K562 (cell line): ENCODE data around the gene CTNNBL1. TPM values are rescaled to one million over a fixed set of nuclear protein-coding genes. Genes with fewer than 3 reads are reported as not detected.

Experiments used
- ATAC-seq: fragments of 200-7000 bp; cut with Tn5 transposase; 3 replicates; pipeline ENCODE4 v1.9.1; 2020; ENCODE audit warnings: moderate library complexity
- BruUV-seq: library from RNA; stranded (reverse); fragments of 400-500 nt; replicated peaks from 2 replicates; lab custom pipeline; 2021; lab: Mats Ljungman, UMichigan
- CTCF ChIA-PET: fragments of 300-600 bp; formaldehyde crosslinking; extraction: SDS; loops from one replicate; lab custom pipeline; 2021; ENCODE audit warnings: low intra/inter-chr PET ratio; lab: Yijun Ruan, JAX
- POLR2A ChIA-PET: fragments of 300-600, 350-650 bp; sonication (Branson Sonifier 250); formaldehyde crosslinking; extraction: SDS; loops from one replicate; lab custom pipeline; 2021; ENCODE audit warnings: antibody characterized with exemption, inconsistent platforms; lab: Yijun Ruan, JAX
- DNase-seq, 4 experiments: peaks; one replicate each; pipeline versions ENCODE4 v3.0.0 to v3.0.0-alpha.2; 2011 to 2018; ENCODE audit warnings: low spot score in 3 of 4, mixed read lengths in 3 of 4; ENCODE audit errors: extremely low read depth in 1 of 4
- FAIRE-seq: peaks from 2 replicates; lab custom pipeline; 2011; peaks lifted over from hg19 to GRCh38; lab: Jason Lieb, UNC
- H2AFZ ChIP-seq: 2 replicates; pipeline ENCODE4 v1.6.0; 2011; ENCODE audit warnings: low read depth, low read length, control low read depth, inconsistent platforms
- H3K27ac ChIP-seq: fragments of 200-600 bp; 3 replicates; pipeline ENCODE4 v1.8.0; 2011; ENCODE audit warnings: low read depth, mild to moderate bottlenecking, control low read depth, inconsistent platforms, low read length, moderate library complexity, mixed read lengths; ENCODE audit errors: extremely low read depth
- H3K27me3 ChIP-seq, 2 experiments: fragments of 300-600 bp in 1 of 2; 2 replicates in 1 of 2; 3 replicates in 1 of 2; pipeline versions ENCODE4 v1.6.0 to v1.8.0; 2011; ENCODE audit warnings: inconsistent platforms in 2 of 2, low read length in 2 of 2, mild to moderate bottlenecking in 1 of 2, mixed read lengths in 1 of 2, moderate library complexity in 1 of 2; ENCODE audit not compliant: control insufficient read depth in 2 of 2, insufficient read depth in 2 of 2
- H3K36me3 ChIP-seq: fragments of 300-600 bp; 3 replicates; pipeline ENCODE4 v1.8.0; 2011; ENCODE audit warnings: mild to moderate bottlenecking, low read length, inconsistent platforms; ENCODE audit not compliant: control insufficient read depth, insufficient read depth
- H3K4me1 ChIP-seq, 2 experiments: fragments of 200-600 bp in 1 of 2; replicated peaks in 1 of 2; 2 replicates in 1 of 2; 3 replicates in 1 of 2; pipeline versions ENCODE4 v1.5.1 to v1.8.0; 2011; ENCODE audit warnings: inconsistent platforms in 2 of 2, low read length in 2 of 2, mild to moderate bottlenecking in 1 of 2, mixed read lengths in 1 of 2, moderate library complexity in 1 of 2; ENCODE audit not compliant: control insufficient read depth in 2 of 2, insufficient read depth in 2 of 2
- H3K4me2 ChIP-seq: 2 replicates; pipeline ENCODE4 v1.6.1; 2011; ENCODE audit warnings: low read length, control low read depth, inconsistent platforms, mixed read lengths; ENCODE audit not compliant: insufficient read depth
- H3K4me3 ChIP-seq: fragments of 200-600 bp; sonication (generic), shearing (Covaris generic); 2 replicates; pipeline ENCODE4 v1.5.1; 2016; ENCODE audit warnings: control low read depth, inconsistent platforms
- H3K79me2 ChIP-seq: fragments of 200-600 bp; 3 replicates; pipeline ENCODE4 v1.8.0; 2011; ENCODE audit warnings: low read length, inconsistent platforms; ENCODE audit not compliant: control insufficient read depth, insufficient read depth
- H3K9ac ChIP-seq, 2 experiments: 2 replicates each; pipeline versions ENCODE4 v1.6.0 to v1.6.1; 2011; ENCODE audit warnings: low read depth in 2 of 2, low read length in 2 of 2, control low read depth in 1 of 2, inconsistent platforms in 1 of 2, mild to moderate bottlenecking in 1 of 2, mixed read lengths in 1 of 2; ENCODE audit not compliant: insufficient read depth in 1 of 2
- H3K9me1 ChIP-seq: one replicate; pipeline ENCODE4 v1.6.0; 2011; ENCODE audit warnings: inconsistent platforms, mild to moderate bottlenecking, low read length, moderate library complexity; ENCODE audit not compliant: control insufficient read depth, insufficient read depth
- H3K9me3 ChIP-seq: replicated peaks from 2 replicates; pipeline ENCODE4 v1.5.1; 2011; ENCODE audit warnings: low read depth, low read length, inconsistent platforms; ENCODE audit not compliant: control insufficient read depth, insufficient read depth
- H4K20me1 ChIP-seq: replicated peaks from 2 replicates; pipeline ENCODE4 v1.6.1; 2011; ENCODE audit warnings: low read length, inconsistent platforms, mixed read lengths; ENCODE audit not compliant: control insufficient read depth, insufficient read depth
- CBX5 ChIP-seq: IDR thresholded peaks from 2 replicates; pipeline ENCODE4 v1.6.1; 2014; ENCODE audit warnings: low read depth, borderline replicate concordance
- CHCHD3 ChIP-seq: fragments of 250-450 bp; sonication (Bioruptor Pico); IDR thresholded peaks from 2 replicates; pipeline ENCODE4 v2.1.2; 2022; ENCODE audit warnings: mild to moderate bottlenecking
- HIVEP1 ChIP-seq: fragments of 250-450 bp; sonication (Bioruptor Pico); IDR thresholded peaks from 2 replicates; pipeline ENCODE4 v1.4.0; 2020; ENCODE audit warnings: mild to moderate bottlenecking
- HNRNPUL1 ChIP-seq: fragments of 200-400 bp; formaldehyde crosslinking; IDR thresholded peaks from 2 replicates; pipeline ENCODE4 v1.6.1; 2017; ENCODE audit warnings: low read length
- NCOA1 ChIP-seq: fragments of 450-650 bp; IDR thresholded peaks from 2 replicates; pipeline ENCODE4 v1.6.1; 2016; ENCODE audit warnings: low read depth
- NEUROD1 ChIP-seq: fragments of 150-350 bp; IDR thresholded peaks from 2 replicates; pipeline ENCODE4 v1.6.1; 2014; ENCODE audit warnings: borderline replicate concordance, low read length, low read depth; ENCODE audit not compliant: partially characterized antibody
- NFE2 ChIP-seq: IDR thresholded peaks from 2 replicates; pipeline ENCODE4 v1.6.1; 2014; ENCODE audit warnings: antibody characterized with exemption, low read depth
- SAP30 ChIP-seq: fragments of 200-600 bp; sonication (generic); IDR thresholded peaks from 2 replicates; pipeline ENCODE4 v1.6.1; 2012; ENCODE audit warnings: borderline replicate concordance, low read depth, mild to moderate bottlenecking, moderate library complexity, low read length, control low read depth, inconsistent platforms; ENCODE audit not compliant: insufficient read depth, poor library complexity, severe bottlenecking
- TCFL5 ChIP-seq: fragments of 250-450 bp; sonication (Bioruptor Pico); conservative IDR thresholded peaks from 2 replicates; pipeline ENCODE4 v1.6.1; 2021; ENCODE audit warnings: mild to moderate bottlenecking, moderate library complexity, matching md5 sums
- ZNF699 ChIP-seq: fragments of 250-450 bp; sonication (Bioruptor Pico); IDR thresholded peaks from 2 replicates; pipeline ENCODE4 v1.8.0; 2021; ENCODE audit warnings: mild to moderate bottlenecking, moderate library complexity; ENCODE audit not compliant: insufficient replicate concordance
- WGBS: fragments of 100-300 bp; shearing (Covaris generic); methylation state at CpG from one replicate; pipeline ENCODE4 v1.1.6; 2016; ENCODE audit warnings: low coverage, mixed read lengths; ENCODE audit not compliant: insufficient coverage; ENCODE audit errors: missing lambda C conversion rate; 5-methylcytosine and 5-hydroxymethylcytosine counted together
- in situ Hi-C: fragments of 300-500 bp; cut with MboI; formaldehyde crosslinking; loops from 4 replicates; pipeline ENCODE4 v1.15.0; 2018; ENCODE audit warnings: inconsistent platforms, mixed read lengths
- intact Hi-C: fragments of 100-400 bp; cut with micrococcal nuclease; formaldehyde crosslinking; loops from 2 replicates; pipeline ENCODE4 v1.14.2; 2022
- polyA plus RNA-seq, 8 experiments: library from polyadenylated mRNA; depleted of rRNA in 4 of 8; stranded (reverse) in 5 of 8; unstranded in 3 of 8; fragments of >200 nt; fragmentation: Nextera tagmentation in 2 of 8; fragmentation: Illumina TruSeq in 1 of 8; extraction: Ambion mirVana in 2 of 8; extraction: Trizol in 1 of 8; gene quantifications; 2 replicates each; pipeline versions ENCODE4 v1.2.1 to v1.2.3, GENCODE V29; 2011 to 2014; ENCODE audit warnings: inconsistent platforms in 1 of 8, missing spikeins in 1 of 8
- total RNA-seq, 7 experiments: library from RNA; depleted of rRNA in 6 of 7; stranded (reverse); fragments of >200 nt in 6 of 7; fragmentation: Illumina TruSeq in 2 of 7; extraction: Trizol in 2 of 7; gene quantifications; 2 replicates each; pipeline versions ENCODE4 v1.2.1 to v1.2.3, GENCODE V29; 2011 to 2021; ENCODE audit warnings: low replicate concordance in 1 of 7
- TF ChIP-seq, protein P1 (sequence below): fragments of 450-650 bp; IDR thresholded peaks from 2 replicates; pipeline ENCODE4 v1.6.1; 2018; ENCODE audit warnings: mild to moderate bottlenecking, low read depth; ENCODE audit not compliant: partially characterized antibody
- TF ChIP-seq, protein P2 (sequence below): sonication (generic); formaldehyde crosslinking; IDR thresholded peaks from 2 replicates; pipeline ENCODE4 v1.5.0; 2020; ENCODE audit warnings: missing genetic modification reagents

The CTNNBL1 gene
- total and polyA plus RNA-seq, 9 of the 15 experiments (the other 6 are each of a cell fraction or from before 2014, with no cell fraction given) = 32.4 to 85.6 (median 43.6) TPM

DNA sequence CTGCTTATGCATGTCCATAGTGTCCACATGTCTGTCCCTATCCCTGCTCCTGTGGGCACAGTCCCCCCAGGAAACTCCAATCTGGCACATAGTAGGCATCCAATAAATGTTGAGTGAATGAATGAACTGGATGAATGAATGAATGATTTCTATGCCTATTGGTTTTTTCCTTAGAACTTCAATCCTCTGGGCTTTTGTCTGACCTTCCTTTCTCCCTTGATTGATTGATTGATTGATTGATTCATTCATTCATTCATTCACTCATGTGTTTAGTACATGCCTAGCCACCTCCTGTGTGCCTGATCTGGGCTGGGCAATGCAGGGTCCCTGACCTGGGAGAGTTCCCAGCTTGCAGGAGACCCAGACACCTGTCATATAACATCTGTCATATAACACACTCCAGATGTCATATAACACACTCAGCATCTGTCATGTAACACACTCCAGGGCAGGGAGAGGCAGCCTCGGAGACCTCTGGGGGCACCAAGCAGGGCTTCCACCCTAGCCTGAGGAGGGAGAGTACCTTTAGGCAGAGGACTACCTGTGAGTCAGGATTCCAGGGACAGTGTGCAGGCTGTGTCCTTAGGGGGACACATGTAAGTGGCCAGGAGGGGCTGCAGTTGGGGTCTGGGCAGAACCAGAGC, 227.0 kb downstream of the CTNNBL1 start:
- Histone ChIP-seq H3K36me3 (no peaks in the 10 kb centered on the region), H3K9ac (no peak overlapping the region; a peak in 1 of 4 replicates), H3K9me1 (peaks cover 3% of the 10 kb centered on the region), H3K4me2 (no peak overlapping the region), H3K27ac (no peak overlapping the region), H4K20me1 (peaks cover 6% of the 10 kb centered on the region; the same call in 1 of the 2 replicates), H3K9me3 (no peaks in the 10 kb centered on the region), H3K27me3 (peaks cover 40 to 85% of the 10 kb centered on the region in 2 experiments), H3K79me2 (no peaks in the 10 kb centered on the region), H2AFZ (no peak overlapping the region), H3K4me3 (no peak overlapping the region), H3K4me1 (no peaks in the 10 kb centered on the region)
- intact Hi-C loops (no loop called here), in situ Hi-C loops (no loop called here)
- no peak for TF ChIP-seq NEUROD1
- no peak for TF ChIP-seq CHCHD3 (CRISPR knock-in tag)
- no peak for TF ChIP-seq HNRNPUL1
- TF ChIP-seq, protein P1, sequence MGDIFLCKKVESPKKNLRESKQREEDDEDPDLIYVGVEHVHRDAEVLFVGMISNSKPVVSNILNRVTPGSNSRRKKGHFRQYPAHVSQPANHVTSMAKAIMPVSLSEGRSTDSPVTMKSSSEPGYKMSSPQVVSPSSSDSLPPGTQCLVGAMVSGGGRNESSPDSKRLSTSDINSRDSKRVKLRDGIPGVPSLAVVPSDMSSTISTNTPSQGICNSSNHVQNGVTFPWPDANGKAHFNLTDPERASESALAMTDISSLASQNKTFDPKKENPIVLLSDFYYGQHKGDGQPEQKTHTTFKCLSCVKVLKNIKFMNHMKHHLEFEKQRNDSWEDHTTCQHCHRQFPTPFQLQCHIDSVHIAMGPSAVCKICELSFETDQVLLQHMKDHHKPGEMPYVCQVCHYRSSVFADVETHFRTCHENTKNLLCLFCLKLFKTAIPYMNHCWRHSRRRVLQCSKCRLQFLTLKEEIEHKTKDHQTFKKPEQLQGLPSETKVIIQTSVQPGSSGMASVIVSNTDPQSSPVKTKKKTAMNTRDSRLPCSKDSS = no peak
- TF ChIP-seq NFE2 = no peak
- no peak for TF ChIP-seq TCFL5 (CRISPR knock-in tag)
- no peak for TF ChIP-seq NCOA1
- no peak for TF ChIP-seq HIVEP1 (CRISPR knock-in tag)
- TF ChIP-seq, protein P2, sequence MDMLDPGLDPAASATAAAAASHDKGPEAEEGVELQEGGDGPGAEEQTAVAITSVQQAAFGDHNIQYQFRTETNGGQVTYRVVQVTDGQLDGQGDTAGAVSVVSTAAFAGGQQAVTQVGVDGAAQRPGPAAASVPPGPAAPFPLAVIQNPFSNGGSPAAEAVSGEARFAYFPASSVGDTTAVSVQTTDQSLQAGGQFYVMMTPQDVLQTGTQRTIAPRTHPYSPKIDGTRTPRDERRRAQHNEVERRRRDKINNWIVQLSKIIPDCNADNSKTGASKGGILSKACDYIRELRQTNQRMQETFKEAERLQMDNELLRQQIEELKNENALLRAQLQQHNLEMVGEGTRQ (CRISPR knock-in tag) = no peak
- no peak for TF ChIP-seq SAP30
- TF ChIP-seq CBX5 = no peak
- no peak for TF ChIP-seq ZNF699 (CRISPR knock-in tag)
- no TSS peak for BruUV-seq
- 0% methylated on average over 1 of the region's 1 CpG for WGBS
- FAIRE-seq = no peak
- no peak for DNase-seq
- no peak for ATAC-seq
- CTCF ChIA-PET = no interaction called here
- POLR2A ChIA-PET = interaction anchor here (0.6 to 1.4 kb wide), 2 partner anchors 12 to 263 kb away, joined by 4 read pairs; no protein-coding TSS in a partner anchor
